Measurements from ENCODE around the gene NRN1L.
"Not testable (repeated sequence)": the region's sequence is repeated elsewhere in the genome, so short reads cannot be mapped to it uniquely, and the experiment has no call there.

GRCh38 chr16:67915496-67915769 lies 30.7 kb downstream of the NRN1L start:
- TF ChIP-seq, protein P1, sequence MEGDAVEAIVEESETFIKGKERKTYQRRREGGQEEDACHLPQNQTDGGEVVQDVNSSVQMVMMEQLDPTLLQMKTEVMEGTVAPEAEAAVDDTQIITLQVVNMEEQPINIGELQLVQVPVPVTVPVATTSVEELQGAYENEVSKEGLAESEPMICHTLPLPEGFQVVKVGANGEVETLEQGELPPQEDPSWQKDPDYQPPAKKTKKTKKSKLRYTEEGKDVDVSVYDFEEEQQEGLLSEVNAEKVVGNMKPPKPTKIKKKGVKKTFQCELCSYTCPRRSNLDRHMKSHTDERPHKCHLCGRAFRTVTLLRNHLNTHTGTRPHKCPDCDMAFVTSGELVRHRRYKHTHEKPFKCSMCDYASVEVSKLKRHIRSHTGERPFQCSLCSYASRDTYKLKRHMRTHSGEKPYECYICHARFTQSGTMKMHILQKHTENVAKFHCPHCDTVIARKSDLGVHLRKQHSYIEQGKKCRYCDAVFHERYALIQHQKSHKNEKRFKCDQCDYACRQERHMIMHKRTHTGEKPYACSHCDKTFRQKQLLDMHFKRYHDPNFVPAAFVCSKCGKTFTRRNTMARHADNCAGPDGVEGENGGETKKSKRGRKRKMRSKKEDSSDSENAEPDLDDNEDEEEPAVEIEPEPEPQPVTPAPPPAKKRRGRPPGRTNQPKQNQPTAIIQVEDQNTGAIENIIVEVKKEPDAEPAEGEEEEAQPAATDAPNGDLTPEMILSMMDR (IDR thresholded peaks at IDR 0.05) = not testable (repeated sequence)
- TF ChIP-seq EP300 (IDR thresholded peaks at IDR 0.05) = not testable (repeated sequence)

All from upper lobe of left lung (tissue), 4 donors.